ENCODE measurements around the gene ZNF107.
"Not testable (repeated sequence)": the region's sequence is repeated elsewhere in the genome, so short reads cannot be mapped to it uniquely, and the experiment has no call there.

ZNF107 gene

DNA sequence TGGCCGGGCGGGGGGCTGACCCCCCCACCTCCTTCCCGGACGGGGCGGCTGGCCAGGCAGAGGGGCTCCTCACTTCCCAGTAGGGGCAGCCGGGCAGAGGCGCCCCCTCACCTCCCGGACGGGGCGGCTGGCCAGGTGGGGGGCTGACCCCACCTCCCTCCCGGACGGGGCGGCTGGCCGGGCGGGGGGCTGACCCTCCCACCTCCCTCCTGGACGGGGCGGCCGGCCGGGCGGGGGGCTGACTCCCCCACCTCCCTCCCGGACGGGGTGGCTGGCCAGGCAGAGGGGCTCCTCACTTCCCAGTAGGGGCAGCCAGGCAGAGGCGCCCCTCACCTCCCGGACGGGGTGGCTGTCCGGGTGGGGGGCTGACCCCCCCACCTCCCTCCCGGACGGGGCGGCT lies 72.5 kb downstream of the ZNF107 start:
- not testable (repeated sequence) for DNase-seq

DNA sequence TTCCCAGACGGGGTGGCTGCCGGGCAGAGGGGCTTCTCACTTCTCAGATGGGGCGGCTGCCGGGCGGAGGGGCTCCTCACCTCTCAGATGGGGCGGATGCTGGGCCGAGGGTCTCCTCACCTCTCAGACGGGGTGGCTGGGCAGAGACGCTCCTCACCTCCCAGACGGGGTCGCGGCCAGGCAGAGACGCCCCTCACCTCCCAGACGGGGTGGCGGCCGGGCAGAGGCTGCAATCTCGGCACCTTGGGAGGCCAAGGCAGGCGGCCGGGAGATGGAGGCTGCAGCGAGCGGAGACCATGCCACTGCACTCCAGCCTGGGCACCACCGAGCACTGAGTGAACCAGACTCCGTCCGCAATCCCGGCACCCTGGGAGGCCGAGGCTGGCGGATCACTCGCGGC lies 73.0 kb downstream of the ZNF107 start:
- DNase-seq: not testable (repeated sequence)

DNA sequence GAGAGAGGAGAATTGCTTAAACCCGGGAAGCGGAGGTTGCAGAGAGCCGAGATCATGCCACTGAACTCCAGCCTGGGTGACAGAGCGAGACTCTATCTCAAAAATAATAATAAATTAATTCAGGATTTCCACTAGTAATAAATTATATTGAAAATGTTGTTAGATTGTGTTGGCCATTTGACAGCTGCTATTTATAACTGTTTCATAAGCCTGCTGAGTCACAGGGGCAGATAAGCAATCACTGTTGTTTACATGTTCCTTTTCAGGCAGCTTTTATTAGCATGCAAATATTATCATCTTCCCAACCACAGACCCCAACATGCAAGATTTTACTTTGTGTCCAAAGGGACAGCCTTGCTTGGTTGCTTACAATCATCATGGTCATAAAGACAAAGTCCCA lies 78.7 kb downstream of the ZNF107 start:
- no peak for DNase-seq

DNA sequence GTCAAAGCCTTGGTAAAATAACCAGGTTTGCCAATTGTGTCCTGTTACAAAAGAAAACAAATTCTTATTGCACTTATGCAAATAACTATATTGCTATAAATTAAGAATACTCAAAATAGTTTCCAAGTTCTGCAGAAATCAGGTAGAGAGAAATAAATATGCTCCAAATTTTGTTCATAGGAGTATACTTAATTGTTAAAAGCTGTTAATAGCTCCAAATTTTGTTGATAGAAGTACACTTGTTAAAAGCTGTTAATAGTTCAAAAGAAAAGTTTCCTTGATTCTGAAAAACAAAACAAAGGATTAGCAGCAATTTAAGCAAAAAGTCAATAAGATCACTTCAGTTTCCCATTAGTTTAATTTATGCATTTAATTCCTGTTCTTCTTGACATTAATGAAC lies 81.9 kb downstream of the ZNF107 start:
- no peak for DNase-seq

DNA sequence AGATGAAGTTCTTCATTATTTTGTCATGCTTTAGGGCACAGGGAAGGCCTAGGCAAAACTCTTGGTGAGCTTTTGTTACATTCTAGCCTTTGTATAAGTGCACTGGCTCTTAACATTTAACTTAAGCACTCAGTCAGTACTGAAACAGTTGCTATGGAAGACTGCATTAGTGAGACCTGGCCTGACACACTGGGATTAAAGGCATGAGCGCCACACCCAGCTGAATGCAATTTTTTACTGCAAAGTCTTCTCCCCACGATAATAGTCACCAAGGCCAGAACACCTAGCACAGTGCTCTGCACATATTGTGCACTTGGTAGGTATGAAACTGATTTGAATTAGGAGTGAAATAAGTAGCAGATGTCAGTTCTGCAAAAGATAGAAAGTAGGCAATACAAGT lies 87.1 kb downstream of the ZNF107 start:
- DNase-seq: no peak

DNA sequence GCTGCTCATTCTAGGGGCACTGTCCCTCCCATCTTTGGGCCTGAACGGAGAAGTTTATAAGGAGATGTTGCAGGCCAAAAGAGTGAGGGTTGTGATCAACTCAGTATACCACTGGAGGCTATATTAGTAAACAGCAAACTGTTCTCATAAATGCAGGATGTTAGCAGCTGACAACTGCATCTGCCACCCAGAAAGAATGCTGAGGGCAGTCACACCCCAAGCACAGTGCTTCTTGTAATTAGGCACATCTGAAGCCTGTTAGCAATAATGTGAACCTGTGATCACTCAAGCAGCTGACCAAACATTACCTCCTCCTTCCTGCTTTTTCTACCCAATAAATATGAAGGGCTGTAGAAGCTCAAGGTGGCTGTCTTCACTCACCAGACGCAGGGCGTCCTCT lies 89.9 kb downstream of the ZNF107 start:
- no peak for DNase-seq

DNA sequence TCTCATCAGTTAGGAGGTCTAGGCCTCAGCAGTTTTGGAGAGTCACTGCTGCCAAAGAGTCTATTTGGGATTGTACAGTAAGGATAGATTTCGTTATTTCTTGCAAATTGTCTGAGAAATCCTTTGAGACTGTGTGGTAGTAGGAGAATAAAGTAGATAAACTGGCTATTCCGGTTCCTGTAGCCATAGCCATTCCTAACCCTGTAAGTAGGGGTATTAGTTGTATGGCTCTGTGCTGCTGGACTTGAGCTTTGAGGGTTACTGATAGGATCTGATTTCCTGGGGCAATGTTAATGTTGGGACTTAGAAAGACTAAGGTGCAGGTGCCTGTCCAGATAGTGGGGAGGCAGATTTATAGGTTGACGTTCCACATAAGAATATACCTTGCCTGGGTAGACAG lies 92.2 kb downstream of the ZNF107 start:
- DNase-seq: peak; percentile 6
